IPS-20b (cell line): ENCODE data around the gene VAV3.
"Not testable (repeated sequence)": the region's sequence is repeated elsewhere in the genome, so short reads cannot be mapped to it uniquely, and the experiment has no call there.

Source experiments
- H3K27ac ChIP-seq: one replicate; pipeline ENCODE4 v1.5.1; 2013; ENCODE audit warnings: low read length
- H3K27me3 ChIP-seq: 2 replicates; pipeline ENCODE4 v1.6.1; 2013; ENCODE audit warnings: mild to moderate bottlenecking, low read length, inconsistent platforms; ENCODE audit not compliant: insufficient read depth
- H3K36me3 ChIP-seq: 2 replicates; pipeline ENCODE4 v1.6.1; 2013; ENCODE audit warnings: low read depth, mild to moderate bottlenecking, inconsistent platforms, low read length, moderate library complexity; ENCODE audit not compliant: insufficient read depth
- H3K4me1 ChIP-seq: 2 replicates; pipeline ENCODE4 v1.6.1; 2013; ENCODE audit warnings: mild to moderate bottlenecking, control low read depth, inconsistent platforms, low read length, moderate library complexity; ENCODE audit not compliant: insufficient read depth
- H3K4me3 ChIP-seq: 2 replicates; pipeline ENCODE4 v1.5.1; 2013; ENCODE audit warnings: mild to moderate bottlenecking, low read length, inconsistent platforms
- H3K9ac ChIP-seq: 2 replicates; pipeline ENCODE4 v1.6.1; 2013; ENCODE audit warnings: low read depth, mild to moderate bottlenecking, inconsistent platforms, low read length, moderate library complexity
- H3K9me3 ChIP-seq: 2 replicates; pipeline ENCODE4 v1.6.1; 2013; ENCODE audit warnings: mild to moderate bottlenecking, low read depth, low read length, inconsistent platforms; ENCODE audit not compliant: insufficient read depth

Gene VAV3

DNA sequence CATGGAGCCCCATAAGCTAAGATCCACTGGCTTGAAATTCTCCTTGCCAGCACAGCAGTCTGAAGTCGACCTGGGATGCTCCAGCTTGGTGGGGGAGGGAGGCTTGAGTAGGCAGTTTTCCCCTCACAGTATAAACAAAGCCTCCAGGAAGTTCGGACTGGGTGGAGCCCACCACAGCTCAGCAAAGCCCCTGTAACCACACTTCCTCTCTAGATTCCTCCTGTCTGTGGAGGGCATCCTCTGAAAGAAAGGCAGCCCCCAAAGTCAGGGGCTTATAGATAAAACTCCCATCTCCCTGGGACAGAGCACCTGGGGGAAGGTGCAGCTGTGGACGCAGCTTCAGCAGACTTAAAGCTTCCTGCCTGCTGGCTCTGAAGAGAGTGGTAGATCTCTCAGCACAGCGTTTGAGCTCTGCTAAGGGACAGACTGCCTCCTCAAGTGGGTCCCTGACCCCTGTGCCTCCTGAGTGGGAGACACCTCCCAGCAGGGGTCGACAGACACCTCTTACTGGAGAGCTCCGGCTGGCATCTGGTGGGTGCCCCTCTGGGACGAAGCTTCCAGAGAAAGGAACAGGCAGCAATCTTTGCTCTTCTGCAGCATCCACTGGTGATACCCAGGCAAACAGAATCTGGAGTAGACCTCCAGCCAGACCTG lies 120.3 kb downstream of the VAV3 start:
- not testable (repeated sequence) for H3K4me1 ChIP-seq, H3K27me3 ChIP-seq, H3K9ac ChIP-seq, H3K4me3 ChIP-seq, H3K9me3 ChIP-seq, H3K27ac ChIP-seq, H3K36me3 ChIP-seq

DNA sequence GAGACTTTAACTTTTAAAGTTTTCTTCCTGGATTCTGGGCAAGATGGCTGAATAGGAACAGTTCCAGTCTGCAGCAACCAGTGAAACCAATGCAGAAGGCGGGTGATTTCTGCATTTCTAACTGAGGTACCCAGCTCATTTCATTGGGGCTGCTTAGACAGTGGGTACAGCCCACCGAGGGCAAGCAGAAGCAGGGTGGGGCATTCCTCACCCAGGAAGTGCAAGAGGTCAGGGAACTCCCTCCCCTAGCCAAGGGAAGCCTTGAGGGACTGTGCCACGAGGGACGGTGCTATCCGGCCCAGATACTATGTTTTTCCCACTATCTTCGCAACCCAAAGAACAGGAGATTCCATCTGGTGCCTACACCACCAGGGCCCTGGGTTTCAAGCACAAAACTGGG lies 121.0 kb downstream of the VAV3 start:
- H3K36me3 ChIP-seq: no peaks in the 10 kb centered on the region
- H3K4me1 ChIP-seq: peaks cover 4% of the 10 kb centered on the region; the same call in 1 of the 2 replicates
- no peak overlapping the region for H3K4me3 ChIP-seq
- H3K9ac ChIP-seq: no peak overlapping the region
- no peak overlapping the region for H3K27ac ChIP-seq
- no peaks in the 10 kb centered on the region for H3K9me3 ChIP-seq
- H3K27me3 ChIP-seq: no peaks in the 10 kb centered on the region

DNA sequence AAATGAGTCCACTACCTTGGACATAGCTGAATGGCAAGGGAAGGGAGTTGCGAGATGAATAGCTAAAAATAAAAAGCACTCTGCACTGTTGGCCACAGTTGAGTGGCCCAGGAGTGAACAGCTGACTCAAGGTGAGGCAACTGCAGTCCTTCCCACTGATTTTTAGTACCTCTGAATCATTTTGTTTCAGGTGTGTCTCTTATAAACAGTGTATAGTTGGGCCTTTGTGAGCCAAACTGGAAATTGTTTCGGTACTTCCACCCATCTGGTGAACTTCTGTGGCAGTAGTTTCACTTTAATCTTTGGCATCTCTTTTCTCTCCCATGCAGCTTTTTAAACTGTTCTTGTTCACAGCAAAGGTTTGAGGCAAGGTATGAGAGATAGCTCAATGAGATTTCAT lies 122.7 kb downstream of the VAV3 start:
- no peak overlapping the region for H3K27ac ChIP-seq

DNA sequence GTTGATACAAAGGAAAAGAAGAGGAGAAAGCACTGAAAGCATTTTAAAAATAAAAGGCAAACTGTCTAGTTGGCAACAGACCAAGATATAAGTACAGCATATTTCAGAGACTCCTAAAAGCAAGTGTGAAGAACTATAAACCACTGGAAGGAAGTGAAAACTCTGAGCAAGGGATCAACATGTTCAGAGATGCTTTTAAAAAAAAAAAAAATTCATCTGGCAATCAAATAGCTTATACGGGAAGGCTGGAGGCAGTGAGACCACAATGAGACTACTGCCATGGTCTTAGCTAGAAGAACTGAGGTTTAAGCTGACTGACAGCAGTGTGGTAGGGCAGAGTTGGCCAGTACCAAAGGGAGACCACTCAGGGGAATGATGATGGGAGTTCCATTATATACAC lies 124.3 kb downstream of the VAV3 start:
- no peaks in the 10 kb centered on the region for H3K9me3 ChIP-seq
- H3K27me3 ChIP-seq: no peaks in the 10 kb centered on the region
- no peak overlapping the region for H3K9ac ChIP-seq
- H3K36me3 ChIP-seq: no peaks in the 10 kb centered on the region
- no peak overlapping the region for H3K27ac ChIP-seq
- H3K4me3 ChIP-seq: no peak overlapping the region
- peaks cover 4% of the 10 kb centered on the region; the same call in 1 of the 2 replicates for H3K4me1 ChIP-seq

More for the DNA sequence above, 122.7 kb downstream of the VAV3 start:
- Histone ChIP-seq H3K9ac (no peak overlapping the region), H3K4me3 (no peak overlapping the region), H3K27me3 (no peaks in the 10 kb centered on the region), H3K36me3 (no peaks in the 10 kb centered on the region), H3K9me3 (no peaks in the 10 kb centered on the region), H3K4me1 (peaks cover 4% of the 10 kb centered on the region; the same call in 1 of the 2 replicates)

DNA sequence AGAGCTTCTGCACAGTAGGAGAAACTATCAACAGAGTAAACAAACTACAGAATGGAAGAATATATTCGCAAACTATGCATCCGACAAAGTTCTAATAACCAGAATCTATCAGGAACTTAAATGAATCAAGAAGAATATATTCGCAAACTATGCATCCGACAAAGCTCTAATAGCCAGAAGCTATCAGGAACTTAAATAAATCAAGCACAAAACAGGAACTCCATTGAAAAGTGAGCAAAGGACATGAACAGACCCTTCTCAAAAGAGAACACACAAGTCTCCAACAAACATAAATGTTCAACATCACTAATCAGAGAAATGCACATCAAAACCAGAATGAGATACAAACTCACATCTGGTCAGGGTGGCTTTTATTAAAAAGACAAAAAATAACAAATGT lies 126.9 kb downstream of the VAV3 start:
- H3K27me3 ChIP-seq: no peaks in the 10 kb centered on the region
- 0 out of 2 replicates have a peak, but pooled peaks cover 3% of the 10 kb centered on the region for H3K4me1 ChIP-seq
- H3K36me3 ChIP-seq: no peaks in the 10 kb centered on the region
- H3K9me3 ChIP-seq: no peaks in the 10 kb centered on the region
- no peak overlapping the region for H3K4me3 ChIP-seq
- H3K27ac ChIP-seq: no peak overlapping the region
- no peak overlapping the region for H3K9ac ChIP-seq

DNA sequence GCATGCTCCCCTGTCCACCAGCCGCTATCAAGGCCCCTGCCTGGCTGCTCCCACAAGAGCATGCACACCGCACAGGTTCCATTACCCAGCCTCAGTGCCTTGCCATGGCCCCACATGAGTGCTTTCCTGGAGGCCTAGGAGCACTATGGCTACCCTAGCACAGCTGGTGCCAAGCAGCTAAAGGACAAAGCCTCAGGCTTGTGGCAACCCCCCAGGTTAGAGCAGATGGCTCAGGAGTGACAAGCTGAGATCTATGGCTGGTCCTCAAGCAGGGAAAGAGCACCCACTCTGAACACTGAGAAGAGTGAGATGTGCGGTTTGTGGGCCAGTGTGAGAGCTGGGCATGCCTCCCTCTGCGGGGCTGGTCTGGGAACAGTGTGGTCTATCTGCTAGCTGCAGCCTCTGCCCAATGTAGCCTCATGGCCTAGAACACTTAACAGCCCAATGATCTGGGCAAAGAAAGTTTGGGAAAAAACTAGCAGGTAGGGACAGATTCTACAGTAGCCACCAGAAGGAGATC lies 129.8 kb downstream of the VAV3 start:
- Histone ChIP-seq H3K4me3 (no peak overlapping the region), H3K4me1 (0 out of 2 replicates have a peak, but pooled peaks cover 3% of the 10 kb centered on the region), H3K36me3 (no peaks in the 10 kb centered on the region), H3K9ac (no peak overlapping the region), H3K9me3 (no peaks in the 10 kb centered on the region), H3K27me3 (no peaks in the 10 kb centered on the region), H3K27ac (no peak overlapping the region)

DNA sequence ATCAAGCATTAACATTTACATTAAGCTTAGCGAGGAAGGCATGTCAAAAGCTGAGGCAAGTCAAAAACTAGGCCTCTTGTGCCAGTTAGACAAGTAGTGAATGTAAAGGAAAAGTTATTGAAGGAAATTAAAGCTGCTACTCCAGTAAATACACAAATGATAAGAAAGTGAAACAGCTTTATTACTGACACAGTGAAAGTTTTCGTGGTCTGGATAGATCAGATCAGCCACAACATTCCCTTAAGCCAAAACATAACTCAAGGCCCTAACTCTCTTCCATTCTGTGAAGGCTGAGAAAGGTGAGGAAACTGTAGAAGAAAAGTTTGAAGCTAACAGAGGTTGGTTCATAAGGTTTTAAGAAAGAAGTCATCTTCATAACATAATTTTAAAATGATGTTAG lies 131.9 kb downstream of the VAV3 start:
- no peaks in the 10 kb centered on the region for H3K27me3 ChIP-seq
- no peak overlapping the region for H3K4me3 ChIP-seq
- H3K27ac ChIP-seq: no peak overlapping the region
- H3K4me1 ChIP-seq: peaks cover 7% of the 10 kb centered on the region; the same call in 1 of the 2 replicates
- no peak overlapping the region for H3K9ac ChIP-seq
- no peaks in the 10 kb centered on the region for H3K9me3 ChIP-seq
- no peaks in the 10 kb centered on the region for H3K36me3 ChIP-seq

DNA sequence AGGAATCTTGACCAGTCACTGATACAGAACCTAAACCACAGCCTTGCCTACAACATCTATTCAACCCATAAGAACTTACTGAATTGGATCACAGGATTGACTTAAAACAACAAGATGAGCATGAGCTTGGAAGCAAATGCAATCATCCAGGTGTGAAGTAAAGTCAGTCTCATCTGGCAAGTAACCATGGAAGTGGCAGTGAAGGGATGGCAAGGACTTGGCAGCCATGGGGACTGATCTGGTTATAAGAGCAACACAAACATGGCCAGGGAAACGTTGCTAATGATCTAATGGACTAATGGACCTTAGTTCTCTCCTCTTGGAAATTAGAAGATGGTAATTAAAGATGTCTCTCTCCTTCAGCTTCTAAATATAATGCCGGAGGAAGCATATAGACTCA lies 133.1 kb downstream of the VAV3 start:
- Histone ChIP-seq H3K9me3 (no peaks in the 10 kb centered on the region), H3K4me3 (no peak overlapping the region), H3K4me1 (peaks cover 7% of the 10 kb centered on the region; the same call in 1 of the 2 replicates), H3K9ac (no peak overlapping the region), H3K27ac (no peak overlapping the region), H3K27me3 (no peaks in the 10 kb centered on the region), H3K36me3 (no peaks in the 10 kb centered on the region)

DNA sequence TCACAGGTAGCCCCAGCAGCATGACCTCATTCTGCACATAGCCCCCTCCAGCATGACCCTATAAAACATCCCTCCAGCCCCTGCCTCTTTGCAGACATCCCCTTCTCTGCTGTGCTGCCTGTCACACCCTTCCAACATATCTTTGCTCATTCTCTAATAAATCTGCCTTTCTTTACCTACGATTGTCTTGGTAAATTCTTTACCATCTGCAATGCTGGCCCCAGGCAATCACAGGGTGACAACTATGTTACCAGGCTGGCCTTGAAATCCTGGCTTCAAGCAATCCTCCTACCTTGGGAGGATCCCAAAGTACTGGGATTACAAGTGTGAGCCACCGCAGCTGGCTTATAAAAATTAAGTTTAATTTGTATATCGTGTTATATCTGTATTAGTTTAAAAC lies 134.5 kb downstream of the VAV3 start:
- Histone ChIP-seq H3K9me3 (no peaks in the 10 kb centered on the region), H3K27ac (no peak overlapping the region), H3K4me1 (peaks cover 7% of the 10 kb centered on the region; the same call in 1 of the 2 replicates), H3K9ac (no peak overlapping the region), H3K4me3 (no peak overlapping the region), H3K27me3 (no peaks in the 10 kb centered on the region), H3K36me3 (no peaks in the 10 kb centered on the region)

DNA sequence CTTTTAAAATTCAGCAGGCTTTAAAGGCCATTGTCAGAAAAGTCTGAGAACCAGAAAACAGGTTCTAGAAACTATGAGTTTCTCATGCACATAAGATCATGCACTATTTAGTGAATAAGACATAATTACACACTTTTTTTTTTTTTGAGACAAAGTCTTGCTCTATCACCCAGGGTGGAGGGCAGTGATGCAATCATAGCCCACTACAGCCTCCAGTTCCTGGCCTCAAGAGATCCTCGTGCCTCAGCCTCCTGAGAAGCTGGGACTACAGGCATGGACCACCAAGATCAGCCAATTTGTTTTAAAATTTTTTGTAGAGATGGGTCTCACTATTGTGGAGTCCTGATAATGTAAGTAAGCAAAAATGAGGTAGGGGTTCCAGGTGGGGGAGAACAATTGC lies 134.9 kb downstream of the VAV3 start:
- Histone ChIP-seq H3K4me3 (no peak overlapping the region), H3K27ac (no peak overlapping the region), H3K36me3 (no peaks in the 10 kb centered on the region), H3K27me3 (no peaks in the 10 kb centered on the region), H3K4me1 (peaks cover 7% of the 10 kb centered on the region; the same call in 1 of the 2 replicates), H3K9me3 (no peaks in the 10 kb centered on the region), H3K9ac (no peak overlapping the region)

DNA sequence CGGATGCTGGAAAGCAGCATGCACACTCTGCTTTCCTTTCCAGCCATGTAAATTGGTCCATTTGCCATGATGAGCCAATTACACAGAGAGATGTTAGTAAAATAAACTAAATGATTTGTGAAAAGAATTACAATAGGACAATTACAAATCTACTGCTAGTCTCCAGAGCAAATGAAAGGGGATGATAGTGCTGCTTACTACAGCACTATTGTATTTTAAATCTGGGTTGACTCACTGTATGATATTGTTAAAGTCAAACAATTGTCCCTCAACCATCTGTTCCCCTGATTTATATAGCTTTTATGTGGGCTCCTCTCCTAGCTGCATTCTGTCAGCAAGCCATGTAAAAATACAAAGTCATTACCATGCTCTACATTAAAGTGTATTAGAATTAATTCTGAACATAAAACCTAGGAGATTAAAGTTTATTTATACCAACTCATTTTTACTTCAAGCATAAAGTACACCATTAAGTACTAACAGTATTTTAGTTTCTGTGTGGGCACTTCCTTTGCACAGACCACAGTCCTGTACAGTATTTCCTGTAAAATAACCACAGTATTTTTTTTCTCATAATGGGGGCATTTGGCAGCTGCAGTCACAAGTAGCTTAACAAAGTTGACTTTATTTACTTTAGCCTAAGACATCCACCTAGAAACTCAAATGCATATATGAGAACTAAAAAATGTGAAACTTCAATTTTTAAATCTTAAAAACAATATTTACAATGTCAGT lies 135.8 kb downstream of the VAV3 start:
- Histone ChIP-seq H3K4me3 (no peak overlapping the region), H3K36me3 (no peaks in the 10 kb centered on the region), H3K27ac (no peak overlapping the region), H3K9me3 (no peaks in the 10 kb centered on the region), H3K9ac (no peak overlapping the region), H3K4me1 (peaks cover 4% of the 10 kb centered on the region; the same call in 1 of the 2 replicates), H3K27me3 (no peaks in the 10 kb centered on the region)

DNA sequence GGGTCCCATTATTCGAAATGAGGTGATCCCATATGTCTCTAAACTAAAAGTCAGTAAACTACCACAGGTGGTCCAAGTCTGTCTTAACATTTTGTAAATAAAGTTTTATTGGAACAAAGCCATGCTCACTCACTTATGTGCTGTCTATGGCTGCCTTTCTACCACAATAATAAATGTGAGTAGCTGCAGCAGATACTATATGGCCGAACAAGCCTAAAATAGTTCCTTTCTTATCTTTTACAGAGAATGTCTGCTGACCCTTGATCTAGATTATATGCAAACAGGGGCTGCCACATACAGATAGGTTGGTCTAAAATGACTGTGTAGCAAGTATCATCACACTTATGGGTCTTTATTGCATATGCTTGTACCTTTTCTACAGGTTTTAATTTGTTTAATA lies 140.0 kb downstream of the VAV3 start:
- peaks cover 8% of the 10 kb centered on the region; the same call in 1 of the 2 replicates for H3K4me1 ChIP-seq
- no peaks in the 10 kb centered on the region for H3K36me3 ChIP-seq
- no peaks in the 10 kb centered on the region for H3K9me3 ChIP-seq
- H3K9ac ChIP-seq: no peak overlapping the region
- H3K27ac ChIP-seq: no peak overlapping the region
- no peak overlapping the region for H3K4me3 ChIP-seq
- H3K27me3 ChIP-seq: no peaks in the 10 kb centered on the region
